PC-9 (cell line): ENCODE measurements around the gene ATG4D. TPM values are rescaled to one million over a fixed set of nuclear protein-coding genes. Genes with fewer than 3 reads are reported as not detected.

Experiments used
- BruUV-seq: library from RNA; stranded (reverse); fragments of 400-500 nt; replicated peaks from 2 replicates; lab custom pipeline; 2021; lab: Mats Ljungman, UMichigan
- CTCF ChIA-PET: fragments of 300-600 bp; sonication (Branson Sonifier 250); formaldehyde crosslinking; loops from one replicate; lab custom pipeline; 2022; ENCODE audit warnings: antibody characterized with exemption; lab: Charles Lee
- POLR2A ChIA-PET: fragments of 300-600 bp; sonication (Branson Sonifier 250); formaldehyde crosslinking; loops from one replicate; lab custom pipeline; 2022; ENCODE audit warnings: antibody characterized with exemption; ENCODE audit not compliant: unreplicated experiment; lab: Charles Lee
- DNase-seq, 2 experiments: peaks; one replicate each; pipeline versions ENCODE4 v3.0.0 to v3.0.0-alpha.2; 2015 to 2022; ENCODE audit warnings: mixed read lengths in 1 of 2
- H2AFZ ChIP-seq: fragments of 200-600 bp; sonication (generic); 2 replicates; pipeline ENCODE4 v1.8.1; 2017; ENCODE audit warnings: antibody characterized with exemption
- H3F3A ChIP-seq: fragments of 200-600 bp; sonication (generic); 2 replicates; pipeline ENCODE4 v1.8.1; 2017; ENCODE audit warnings: antibody characterized with exemption, mild to moderate bottlenecking, low read depth; ENCODE audit not compliant: insufficient read depth
- H3K27ac ChIP-seq: fragments of 200-600 bp; sonication (generic); 2 replicates; pipeline ENCODE4 v1.6.1; 2016; ENCODE audit warnings: mixed run types
- H3K27me3 ChIP-seq: fragments of 200-600 bp; sonication (generic); 2 replicates; pipeline ENCODE4 v1.6.1; 2016; ENCODE audit warnings: low read depth, mixed run types; ENCODE audit not compliant: insufficient read depth
- H3K36me3 ChIP-seq: fragments of 200-600 bp; sonication (generic); 2 replicates; pipeline ENCODE4 v1.6.1; 2016; ENCODE audit warnings: low read depth, mixed run types
- H3K4me1 ChIP-seq: fragments of 200-600 bp; sonication (generic); replicated peaks from 2 replicates; pipeline ENCODE4 v1.6.1; 2016; ENCODE audit warnings: mixed run types; ENCODE audit not compliant: insufficient read depth
- H3K4me2 ChIP-seq: fragments of 200-600 bp; sonication (generic); 2 replicates; pipeline ENCODE4 v1.6.1; 2017; ENCODE audit warnings: mixed run types
- H3K4me3 ChIP-seq: fragments of 200-600 bp; sonication (generic); 2 replicates; pipeline ENCODE4 v1.6.1; 2016; ENCODE audit warnings: mixed run types
- H3K79me2 ChIP-seq: fragments of 200-600 bp; sonication (generic); 2 replicates; pipeline ENCODE4 v1.6.1; 2017; ENCODE audit warnings: low read depth, mixed run types
- H3K9me2 ChIP-seq: fragments of 200-600 bp; sonication (generic); 2 replicates; pipeline ENCODE4 v1.8.1; 2017; ENCODE audit warnings: mild to moderate bottlenecking; ENCODE audit not compliant: insufficient read depth
- H3K9me3 ChIP-seq: fragments of 200-600 bp; sonication (generic); 2 replicates; pipeline ENCODE4 v1.8.1; 2016; ENCODE audit warnings: low read depth; ENCODE audit not compliant: insufficient read depth
- H4K20me1 ChIP-seq: fragments of 200-600 bp; sonication (generic); 2 replicates; pipeline ENCODE4 v1.8.1; 2017; ENCODE audit not compliant: insufficient read depth
- CTCF ChIP-seq: fragments of 200-600 bp; sonication (generic); conservative IDR thresholded peaks from 2 replicates; pipeline ENCODE4 v1.6.1; 2017; ENCODE audit warnings: mixed run types, antibody characterized with exemption, mild to moderate bottlenecking, moderate library complexity
- EZH2 ChIP-seq: fragments of 200-600 bp; sonication (generic); IDR thresholded peaks from 2 replicates; pipeline ENCODE4 v1.8.0; 2017; ENCODE audit warnings: antibody characterized with exemption, low read depth
- intact Hi-C: fragments of 100-400 bp; cut with micrococcal nuclease; formaldehyde crosslinking; loops from one replicate; pipeline ENCODE4 v1.10.0; 2022; ENCODE audit not compliant: unreplicated experiment
- total RNA-seq: library from RNA; stranded (reverse); gene quantifications from 2 replicates; pipeline ENCODE4 v1.2.3, GENCODE V29; 2021

The ATG4D gene
- total RNA-seq, 1 experiment from 2014 or later, result 40.2 TPM

DNA sequence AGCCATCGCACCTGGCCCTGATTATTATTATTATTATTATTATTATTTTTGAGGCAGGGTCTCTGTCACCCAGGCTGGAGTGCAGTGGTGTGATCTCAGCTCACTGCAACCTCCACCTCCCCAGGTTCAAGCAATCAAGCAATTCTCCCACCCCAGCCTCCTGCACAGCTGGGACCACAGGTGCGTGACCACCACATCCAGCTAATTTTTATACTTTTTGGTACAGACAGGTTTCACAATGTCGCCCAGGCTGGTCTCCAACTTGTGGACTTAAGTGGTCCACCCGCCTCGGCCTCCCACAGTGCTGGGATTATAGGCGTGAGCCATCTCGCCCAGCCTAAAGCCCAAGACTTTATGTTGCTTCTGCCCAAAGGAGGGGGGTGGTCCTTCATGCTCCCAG lies 49.4 kb downstream of the ATG4D start:
- TF ChIP-seq EZH2 (no peak), CTCF (no peak)
- Histone ChIP-seq H3K27ac (no peak overlapping the region; the same call in 1 of the 2 replicates), H3K27me3 (no peaks in the 10 kb centered on the region), H3K4me1 (peaks cover 15% of the 10 kb centered on the region), H2AFZ (no peak overlapping the region), H3K79me2 (no peaks in the 10 kb centered on the region), H3K36me3 (no peaks in the 10 kb centered on the region), H3K4me3 (no peak overlapping the region), H3F3A (peaks cover 8% of the 10 kb centered on the region), H4K20me1 (no peaks in the 10 kb centered on the region), H3K9me3 (no peaks in the 10 kb centered on the region), H3K9me2 (no peaks in the 10 kb centered on the region), H3K4me2 (peak overlapping the region; percentile 27; the same call in 1 of the 2 replicates)
- no peak for DNase-seq
- intact Hi-C loops, result no loop called here
- ChIA-PET POLR2A (no interaction called here), CTCF (no interaction called here)
- BruUV-seq, result no TSS peak

- no peak for TF ChIP-seq EZH2
- no peak for TF ChIP-seq CTCF
- no TSS peak for BruUV-seq
- peak; percentile 34 to 48 for DNase-seq
- H3K36me3 ChIP-seq, result no peaks in the 10 kb centered on the region
- H3K4me1 ChIP-seq, result peaks cover 15% of the 10 kb centered on the region
- H3K9me3 ChIP-seq, result no peaks in the 10 kb centered on the region
- H2AFZ ChIP-seq, result 0 out of 2 replicates have a peak overlapping the region, but pooled peaks have one; percentile 6
- H3K79me2 ChIP-seq, result no peaks in the 10 kb centered on the region
- ChIA-PET CTCF (no interaction called here), POLR2A (interaction anchor here (0.5 to 0.7 kb wide), 2 partner anchors 31 to 102 kb away, joined by 3 to 4 read pairs; partner anchors contain the start of gene SLC44A2)
- peak overlapping the region; percentile 27; the same call in 1 of the 2 replicates for H3K27ac ChIP-seq
- intact Hi-C loops, result no loop called here
- H3K27me3 ChIP-seq, result no peaks in the 10 kb centered on the region
- H3K4me3 ChIP-seq, result no peak overlapping the region
- no peaks in the 10 kb centered on the region for H3K9me2 ChIP-seq
- peaks cover 8% of the 10 kb centered on the region for H3F3A ChIP-seq
- H3K4me2 ChIP-seq, result peak overlapping the region; percentile 45
- H4K20me1 ChIP-seq, result no peaks in the 10 kb centered on the region
Observed at GRCh38 chr19:10593820-10594637, 50.3 kb downstream of the ATG4D start.

DNA sequence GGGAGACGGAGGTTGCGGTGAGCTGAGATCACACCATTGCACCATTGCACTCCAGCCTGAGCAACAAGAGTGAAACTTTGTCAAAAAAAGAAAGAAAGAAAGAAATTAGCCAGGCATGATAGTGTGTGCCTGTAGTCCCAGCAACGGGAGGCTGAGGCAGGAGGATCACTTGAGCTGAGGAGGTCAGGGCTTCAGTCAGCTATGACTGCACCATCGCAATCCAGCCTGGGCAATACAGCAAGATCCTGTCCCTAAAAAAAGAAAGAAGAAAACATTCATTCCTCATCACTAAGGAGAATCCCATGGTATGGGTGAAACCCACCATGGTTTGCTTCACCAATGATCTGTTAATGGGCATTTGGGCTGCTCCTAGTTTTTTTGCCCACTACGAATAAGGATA lies 56.4 kb downstream of the ATG4D start:
- no peaks in the 10 kb centered on the region for H3K27me3 ChIP-seq
- BruUV-seq, result no TSS peak
- H3K4me2 ChIP-seq, result no peak overlapping the region
- H3K4me1 ChIP-seq, result peaks cover 29% of the 10 kb centered on the region
- H3K9me3 ChIP-seq, result no peaks in the 10 kb centered on the region
- H2AFZ ChIP-seq, result no peak overlapping the region
- CTCF ChIA-PET, result interaction anchor here (0.6 to 0.7 kb wide), 2 partner anchors 11 to 435 kb away, joined by 3 to 5 read pairs; no protein-coding TSS in a partner anchor
- H3K79me2 ChIP-seq, result peaks cover 6% of the 10 kb centered on the region; the same call in 1 of the 2 replicates
- no peaks in the 10 kb centered on the region for H4K20me1 ChIP-seq
- peaks cover 28% of the 10 kb centered on the region for H3F3A ChIP-seq
- no peaks in the 10 kb centered on the region for H3K9me2 ChIP-seq
- POLR2A ChIA-PET, result no interaction called here
- H3K27ac ChIP-seq, result no peak overlapping the region
- TF ChIP-seq CTCF (no peak), EZH2 (no peak)
- H3K4me3 ChIP-seq, result no peak overlapping the region
- intact Hi-C loops, result no loop called here
- no peaks in the 10 kb centered on the region for H3K36me3 ChIP-seq
- no peak for DNase-seq
